Neural crest cell (in vitro differentiated cells): ENCODE measurements around the gene SPCS1. TPM values are rescaled to one million over a fixed set of nuclear protein-coding genes. Genes with fewer than 3 reads are reported as not detected.
A peak's percentile ranks its signal among the peaks of the same experiment; 100 is the strongest.

Experiments used
- DNase-seq: peaks from one replicate; pipeline ENCODE4 v3.0.0; 2021; ENCODE audit warnings: low read depth, mixed read lengths, low spot score
- H3K27ac Mint-ChIP-seq: one replicate; pipeline ENCODE4 v1.8.0; 2021; ENCODE audit warnings: mild to moderate bottlenecking, mixed read lengths; ENCODE audit not compliant: unreplicated experiment
- H3K27me3 Mint-ChIP-seq: 2 replicates; pipeline ENCODE4 v1.8.0; 2021; ENCODE audit warnings: low read depth, mild to moderate bottlenecking, mixed read lengths
- H3K36me3 Mint-ChIP-seq: 2 replicates; pipeline ENCODE4 v1.8.0; 2021; ENCODE audit warnings: low read depth, mild to moderate bottlenecking, mixed read lengths
- H3K4me1 Mint-ChIP-seq: 2 replicates; pipeline ENCODE4 v1.8.0; 2021; ENCODE audit warnings: mixed read lengths
- H3K4me3 Mint-ChIP-seq: one replicate; pipeline ENCODE4 v1.8.0; 2021; ENCODE audit warnings: mild to moderate bottlenecking, mixed read lengths
- H3K9me3 Mint-ChIP-seq: 2 replicates; pipeline ENCODE4 v1.8.0; 2021; ENCODE audit warnings: mixed read lengths
- CTCF ChIP-seq: fragments of 200-600 bp; sonication (generic); conservative IDR thresholded peaks from 2 replicates; pipeline ENCODE4 v1.5.0; 2021; ENCODE audit warnings: antibody characterized with exemption, mild to moderate bottlenecking
- total RNA-seq: library from RNA; stranded (reverse); gene quantifications from 2 replicates; pipeline ENCODE4 v1.2.1, GENCODE V29; 2021

The SPCS1 gene
- total RNA-seq, 1 donor from 2014 or later = 101 TPM

GRCh38 chr3:52689151-52689550 lies 16.8 kb upstream of the SPCS1 start:
- H3K36me3 Mint-ChIP-seq = peaks cover 28% of the 10 kb centered on the region
- H3K4me1 Mint-ChIP-seq = peaks cover 38% of the 10 kb centered on the region
- no peaks in the 10 kb centered on the region for H3K9me3 Mint-ChIP-seq
- H3K4me3 Mint-ChIP-seq = peak overlapping the region; percentile 98
- no peaks in the 10 kb centered on the region for H3K27me3 Mint-ChIP-seq
- no peak for DNase-seq
- TF ChIP-seq CTCF = no peak
- no peak overlapping the region for H3K27ac Mint-ChIP-seq

- H3K4me1 Mint-ChIP-seq = peaks cover 26% of the 10 kb centered on the region
- no peak for DNase-seq
- H3K27me3 Mint-ChIP-seq = no peaks in the 10 kb centered on the region
- TF ChIP-seq CTCF = no peak
- H3K9me3 Mint-ChIP-seq = no peaks in the 10 kb centered on the region
- peak overlapping the region; percentile 75 for H3K4me3 Mint-ChIP-seq
- peaks cover 35% of the 10 kb centered on the region for H3K36me3 Mint-ChIP-seq
- H3K27ac Mint-ChIP-seq = no peak overlapping the region
These were observed 15.3 kb upstream of the SPCS1 start for GRCh38 chr3:52690560-52690959.

- no peaks in the 10 kb centered on the region for H3K27me3 Mint-ChIP-seq
- H3K4me3 Mint-ChIP-seq = peak overlapping the region; percentile 64
- no peak for TF ChIP-seq CTCF
- H3K4me1 Mint-ChIP-seq = peaks cover 8% of the 10 kb centered on the region
- no peak for DNase-seq
- H3K27ac Mint-ChIP-seq = peak overlapping the region; percentile 87
- no peaks in the 10 kb centered on the region for H3K9me3 Mint-ChIP-seq
- H3K36me3 Mint-ChIP-seq = peaks cover 35% of the 10 kb centered on the region
These were observed 12.8 kb upstream of the SPCS1 start for GRCh38 chr3:52693071-52693470.

GRCh38 chr3:52694528-52695189 lies 11.2 kb upstream of the SPCS1 start:
- TF ChIP-seq CTCF = no peak
- Mint-ChIP-seq H3K4me1 (no peaks in the 10 kb centered on the region), H3K27me3 (no peaks in the 10 kb centered on the region), H3K9me3 (no peaks in the 10 kb centered on the region), H3K36me3 (peaks cover 28% of the 10 kb centered on the region), H3K4me3 (no peak overlapping the region), H3K27ac (no peak overlapping the region)
- DNase-seq = no peak

GRCh38 chr3:52695798-52696671 lies 9.9 kb upstream of the SPCS1 start:
- Mint-ChIP-seq H3K27me3 (no peaks in the 10 kb centered on the region), H3K36me3 (peaks cover 26% of the 10 kb centered on the region), H3K9me3 (no peaks in the 10 kb centered on the region), H3K27ac (no peak overlapping the region), H3K4me1 (no peaks in the 10 kb centered on the region), H3K4me3 (no peak overlapping the region)
- DNase-seq = no peak
- TF ChIP-seq CTCF = no peak
